Measurements from ENCODE around the gene C14orf93. TPM values are rescaled to one million over a fixed set of nuclear protein-coding genes. Genes with fewer than 3 reads are reported as not detected.

Gene C14orf93
- polyA plus RNA-seq, 6 donors from 2014 or later, result 6.8 to 15.4 (median 11.6) TPM

DNA sequence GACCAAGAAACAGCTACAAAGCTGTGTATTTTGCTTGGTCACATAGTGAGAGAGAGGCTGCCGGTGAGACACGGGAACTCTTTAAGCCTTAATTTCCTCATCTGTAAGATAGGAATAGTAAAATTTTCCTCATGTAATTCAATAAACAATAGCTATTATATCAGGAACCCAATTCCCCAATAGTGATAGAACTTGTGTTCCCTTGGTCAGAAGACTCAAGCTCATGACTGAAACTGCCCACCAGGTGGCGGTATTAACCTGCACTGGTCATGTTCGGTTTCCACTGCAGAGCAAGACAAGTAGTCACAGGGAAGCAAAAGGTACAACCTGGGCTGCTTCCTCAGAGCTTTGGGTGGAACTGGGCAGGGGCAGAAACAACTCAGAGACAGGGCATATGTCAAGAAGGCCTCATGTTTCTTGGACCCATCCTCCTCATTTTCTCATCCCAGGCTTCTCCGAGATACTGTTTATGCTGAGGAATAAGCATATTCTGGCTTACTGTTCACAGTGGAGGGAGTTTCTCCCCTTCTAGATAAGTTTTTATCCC, 23.4 kb downstream of the C14orf93 start:
- Mint-ChIP-seq H3K9me3 (no peaks in the 10 kb centered on the region), H3K27ac (peak overlapping the region in 1 of 6 donors; percentile 70), H3K4me1 (peaks cover 0 to 2% (median 0%) of the 10 kb centered on the region in 3 donors), H3K27me3 (no peaks in the 10 kb centered on the region), H3K4me3 (no peak overlapping the region), H3K36me3 (peaks cover 0 to 3% of the 10 kb centered on the region in 2 donors)
- ATAC-seq (ENCODE audit: low read depth in 2 of 2) (peak; percentile 63 to 76), DNase-seq (peak; percentile 78)

DNA sequence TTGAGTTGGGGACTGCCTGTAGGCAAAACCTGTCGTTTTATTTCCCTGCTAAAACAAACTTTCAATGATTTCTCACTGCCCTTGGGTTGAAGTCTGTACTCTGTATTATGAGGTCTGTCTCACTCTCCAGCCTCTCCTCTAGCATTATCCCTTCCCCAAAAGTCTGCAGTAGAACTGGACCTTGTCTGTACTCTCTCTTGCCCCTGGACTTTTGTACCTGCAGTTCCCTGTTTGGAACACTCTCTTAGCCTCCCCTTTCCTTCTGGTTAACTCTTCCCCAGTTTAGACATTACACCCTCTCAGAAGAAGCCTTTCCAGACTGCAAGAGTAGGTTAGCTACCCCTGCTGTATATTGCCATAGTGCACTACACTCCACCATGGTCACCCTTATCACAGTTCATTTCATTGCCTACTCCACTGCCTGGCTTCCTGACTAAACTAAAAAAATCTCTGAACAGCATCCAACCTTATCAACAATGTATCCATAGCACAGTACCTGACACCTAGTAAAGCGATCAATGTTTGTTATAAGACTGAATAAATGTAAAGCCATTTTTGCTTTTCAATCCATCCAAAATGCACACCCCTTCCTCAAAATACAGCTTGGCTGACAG, 23.9 kb downstream of the C14orf93 start:
- no peaks in the 10 kb centered on the region for H3K9me3 Mint-ChIP-seq
- H3K36me3 Mint-ChIP-seq, result peaks cover 0 to 3% of the 10 kb centered on the region in 2 donors
- H3K27me3 Mint-ChIP-seq, result no peaks in the 10 kb centered on the region
- peak overlapping the region in 1 of 6 donors; percentile 52 for H3K27ac Mint-ChIP-seq
- no peak for ATAC-seq (ENCODE audit: low read depth in 2 of 2)
- H3K4me1 Mint-ChIP-seq, result peaks cover 0 to 2% (median 0%) of the 10 kb centered on the region in 3 donors
- H3K4me3 Mint-ChIP-seq, result no peak overlapping the region
- DNase-seq, result no peak

- ATAC-seq (ENCODE audit: low read depth in 2 of 2) (no peak), DNase-seq (no peak)
- peak overlapping the region in 1 of 6 donors; percentile 28 for H3K27ac Mint-ChIP-seq
- peaks cover 0 to 6% (median under 1%) of the 10 kb centered on the region in 3 donors for H3K4me1 Mint-ChIP-seq
- peaks cover 0 to 2% of the 10 kb centered on the region in 2 donors for H3K36me3 Mint-ChIP-seq
- H3K9me3 Mint-ChIP-seq, result no peaks in the 10 kb centered on the region
- peaks cover under 1 to 3% (median 1%) of the 10 kb centered on the region in 3 donors for H3K27me3 Mint-ChIP-seq
- H3K4me3 Mint-ChIP-seq, result peak overlapping the region in 2 of 8 donors; percentile 4 to 18
These were observed 24.8 kb downstream of the C14orf93 start for GRCh38 chr14:22984959-22985658.

DNA sequence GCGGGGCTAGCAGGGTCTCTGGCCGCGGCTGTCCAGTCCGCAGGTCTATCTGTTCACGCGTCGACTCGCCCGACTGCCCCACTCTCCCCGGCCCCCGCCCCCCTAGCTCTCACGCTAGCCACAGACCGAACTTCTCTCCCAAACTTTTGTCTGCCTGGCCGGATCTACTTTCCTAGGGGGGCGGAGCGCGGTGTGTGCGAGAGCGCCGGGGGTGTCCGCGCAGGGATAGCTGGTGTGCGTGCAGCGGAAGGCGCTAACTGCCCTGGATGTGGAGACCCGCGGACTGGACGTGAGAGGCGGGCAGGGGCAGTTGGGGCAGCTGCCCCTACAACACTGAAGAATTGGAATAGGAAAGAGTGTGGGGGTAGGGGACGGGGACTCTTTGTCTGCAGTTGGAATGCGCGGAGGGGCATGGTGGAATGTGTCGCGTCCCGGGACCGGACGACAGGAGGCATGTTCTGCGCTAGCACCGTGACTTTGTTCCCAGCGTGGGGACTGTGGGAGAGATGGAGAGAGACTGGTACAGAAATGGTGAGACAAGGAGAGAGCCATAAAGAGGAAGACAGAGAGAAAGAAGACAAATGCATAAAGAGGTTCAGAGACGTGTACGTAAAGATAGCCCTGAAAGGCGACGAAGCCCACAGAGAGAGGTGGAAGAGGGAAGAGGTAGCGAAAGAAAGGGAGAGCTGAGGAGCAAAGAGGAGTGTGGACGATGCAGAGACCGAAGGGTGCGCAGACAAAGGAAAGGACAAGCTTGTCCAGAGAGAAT, 27.3 kb downstream of the C14orf93 start, which contains the start of gene AJUBA:
AJUBA (minus strand) TSS at position 75 of the 769 bp plus-strand sequence. CDS start 285 bp downstream, outside the sequence.
- peaks cover 0 to 11% (median 4%) of the 10 kb centered on the region in 3 donors for H3K4me1 Mint-ChIP-seq
- no peaks in the 10 kb centered on the region for H3K9me3 Mint-ChIP-seq
- H3K27me3 Mint-ChIP-seq, result peaks cover 12 to 14% (median 12%) of the 10 kb centered on the region in 3 donors
- ATAC-seq (ENCODE audit: low read depth in 2 of 2) (peak; percentile 57 to 58), DNase-seq (peak; percentile 45)
- no peaks in the 10 kb centered on the region for H3K36me3 Mint-ChIP-seq
- peak within 1 kb of the TSS in 4 of 8 donors; percentile 46 to 86 (median 78) for H3K4me3 Mint-ChIP-seq
- H3K27ac Mint-ChIP-seq, result no peak within 1 kb of the TSS

- Mint-ChIP-seq H3K4me3 (peak overlapping the region in 3 of 8 donors; percentile 46 to 86 (median 72)), H3K9me3 (no peaks in the 10 kb centered on the region), H3K36me3 (no peaks in the 10 kb centered on the region), H3K27me3 (peaks cover 12 to 19% (median 14%) of the 10 kb centered on the region in 3 donors), H3K4me1 (peaks cover 0 to 11% (median 4%) of the 10 kb centered on the region in 3 donors), H3K27ac (no peak overlapping the region)
- no peak for ATAC-seq (ENCODE audit: low read depth in 2 of 2)
- no peak for DNase-seq
These were observed 28.0 kb downstream of the C14orf93 start for GRCh38 chr14:22981876-22982476.

DNA sequence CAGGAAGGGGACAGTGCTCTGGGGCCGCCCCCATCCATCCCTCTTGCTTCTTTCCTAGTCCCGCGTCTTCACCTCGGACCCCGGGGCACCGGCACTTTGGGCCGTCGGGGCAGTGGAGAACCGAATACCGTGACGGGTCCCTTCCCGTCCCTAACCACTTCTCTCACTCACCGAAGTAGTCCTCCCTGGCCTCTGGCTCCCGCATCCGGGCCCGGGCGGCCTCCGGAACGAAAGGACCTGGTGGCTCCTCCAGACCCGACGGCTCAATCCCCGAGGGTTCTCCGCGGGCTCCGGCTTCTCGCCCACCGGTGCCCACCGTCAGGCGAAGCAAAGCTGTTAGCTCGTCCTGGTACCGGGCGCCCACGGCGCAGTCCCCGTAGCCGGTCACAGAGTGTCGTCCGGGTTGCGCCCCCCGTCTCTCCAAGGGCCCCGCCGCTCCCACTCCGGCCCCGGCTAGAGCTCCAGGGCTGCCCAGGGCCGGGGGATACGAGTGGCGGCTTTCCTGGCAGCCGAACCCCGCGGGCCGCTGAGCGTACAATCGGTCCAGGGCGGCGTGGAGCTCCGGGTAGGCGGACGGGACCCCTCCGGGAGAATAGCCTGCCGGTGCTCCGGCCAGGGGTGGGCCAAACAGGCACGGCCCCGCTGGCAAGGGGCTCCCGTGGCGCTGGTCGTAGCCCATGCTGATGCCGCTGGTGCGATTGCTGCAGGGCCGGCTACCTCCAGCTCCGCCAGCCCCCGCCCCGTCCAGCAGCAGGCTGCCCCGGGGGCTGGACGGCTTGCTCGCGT, 28.7 kb downstream of the C14orf93 start:
- no peaks in the 10 kb centered on the region for H3K9me3 Mint-ChIP-seq
- peak; percentile 2 to 8 for ATAC-seq (ENCODE audit: low read depth in 2 of 2)
- H3K36me3 Mint-ChIP-seq, result no peaks in the 10 kb centered on the region
- DNase-seq, result peak; percentile 15
- peak overlapping the region in 6 of 8 donors; percentile 44 to 84 (median 76) for H3K4me3 Mint-ChIP-seq
- H3K27ac Mint-ChIP-seq, result no peak overlapping the region
- H3K4me1 Mint-ChIP-seq, result peaks cover 0 to 11% (median 8%) of the 10 kb centered on the region in 3 donors
- H3K27me3 Mint-ChIP-seq, result peaks cover 14 to 24% (median 17%) of the 10 kb centered on the region in 3 donors

GRCh38 chr14:22980672-22981089, 29.3 kb downstream of the C14orf93 start:
- Mint-ChIP-seq H3K4me3 (peak overlapping the region in 6 of 8 donors; percentile 65 to 86 (median 78)), H3K9me3 (no peaks in the 10 kb centered on the region), H3K27me3 (peaks cover 14 to 24% (median 17%) of the 10 kb centered on the region in 3 donors), H3K27ac (no peak overlapping the region), H3K36me3 (no peaks in the 10 kb centered on the region), H3K4me1 (peaks cover 0 to 11% (median 8%) of the 10 kb centered on the region in 3 donors)
- peak; percentile 8 to 22 for ATAC-seq (ENCODE audit: low read depth in 2 of 2)
- DNase-seq, result no peak

DNA sequence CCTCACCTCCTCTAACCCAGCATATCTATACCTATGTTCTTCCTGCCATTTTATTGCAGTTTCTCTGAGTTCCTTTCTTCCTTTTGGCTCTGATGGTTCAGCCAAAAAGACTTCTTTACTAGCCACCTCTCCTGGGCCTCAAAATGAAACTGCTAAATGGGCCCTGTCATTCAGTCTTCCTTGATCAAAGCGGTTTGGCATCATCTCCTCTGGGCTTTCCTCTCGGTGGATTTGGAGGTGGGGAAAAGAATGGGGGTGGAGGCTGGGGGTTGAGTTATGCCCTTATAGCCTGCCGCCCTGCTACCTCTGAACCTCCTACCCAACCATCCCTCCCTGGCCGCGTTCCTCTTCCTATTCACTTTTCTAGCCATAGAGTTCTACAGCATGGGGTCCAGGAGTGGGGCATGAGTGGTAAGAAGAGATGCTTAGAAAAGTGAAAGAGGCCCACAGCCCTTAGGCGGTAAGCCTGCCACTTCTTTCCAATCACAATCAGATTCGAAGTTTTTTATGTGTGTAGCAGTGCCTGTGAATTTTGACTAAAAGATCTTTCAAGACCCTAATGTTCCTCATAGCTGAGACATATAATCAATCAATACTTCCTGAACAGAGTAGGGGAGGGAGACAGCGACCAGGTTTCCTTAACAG, 30.1 kb downstream of the C14orf93 start:
- H3K4me3 Mint-ChIP-seq, result peak overlapping the region in 6 of 8 donors; percentile 42 to 86 (median 73)
- H3K27me3 Mint-ChIP-seq, result peaks cover 14 to 27% (median 17%) of the 10 kb centered on the region in 3 donors
- DNase-seq (no peak), ATAC-seq (ENCODE audit: low read depth in 2 of 2) (no peak)
- no peaks in the 10 kb centered on the region for H3K36me3 Mint-ChIP-seq
- H3K9me3 Mint-ChIP-seq, result no peaks in the 10 kb centered on the region
- no peak overlapping the region for H3K27ac Mint-ChIP-seq
- peaks cover 0 to 11% (median 8%) of the 10 kb centered on the region in 3 donors for H3K4me1 Mint-ChIP-seq

- no peak overlapping the region for H3K27ac Mint-ChIP-seq
- no peak for DNase-seq
- H3K4me3 Mint-ChIP-seq, result peak overlapping the region in 4 of 8 donors; percentile 9 to 65 (median 15)
- H3K4me1 Mint-ChIP-seq, result peaks cover 0 to 11% (median 8%) of the 10 kb centered on the region in 3 donors
- no peaks in the 10 kb centered on the region for H3K36me3 Mint-ChIP-seq
- peaks cover 14 to 29% (median 23%) of the 10 kb centered on the region in 3 donors for H3K27me3 Mint-ChIP-seq
- H3K9me3 Mint-ChIP-seq, result no peaks in the 10 kb centered on the region
- ATAC-seq (ENCODE audit: low read depth in 2 of 2), result no peak
These were observed 30.8 kb downstream of the C14orf93 start for GRCh38 chr14:22978981-22979671.

DNA sequence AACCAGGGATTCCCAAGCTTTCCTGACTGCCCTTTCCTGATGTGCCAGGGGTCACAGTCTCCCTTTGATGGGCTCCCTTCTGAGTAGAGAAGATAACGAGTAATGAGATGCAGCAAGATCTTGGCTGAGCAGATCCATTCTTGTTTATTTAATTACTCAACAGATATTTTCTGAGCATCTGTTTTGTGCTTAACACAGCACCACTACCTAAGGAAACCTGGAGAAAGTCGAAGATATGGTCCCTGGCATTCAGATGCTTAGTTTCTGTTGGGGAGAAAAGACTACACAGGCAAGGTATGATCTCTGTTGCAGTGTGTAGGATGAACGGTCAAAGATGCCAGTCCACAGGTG, 31.5 kb downstream of the C14orf93 start:
- no peaks in the 10 kb centered on the region for H3K9me3 Mint-ChIP-seq
- H3K4me3 Mint-ChIP-seq, result peak overlapping the region in 2 of 8 donors; percentile 17 to 31
- H3K4me1 Mint-ChIP-seq, result peaks cover 0 to 11% (median 8%) of the 10 kb centered on the region in 3 donors
- no peak overlapping the region for H3K27ac Mint-ChIP-seq
- no peaks in the 10 kb centered on the region for H3K36me3 Mint-ChIP-seq
- H3K27me3 Mint-ChIP-seq, result peaks cover 20 to 29% (median 28%) of the 10 kb centered on the region in 3 donors
- ATAC-seq (ENCODE audit: low read depth in 2 of 2), result no peak
- no peak for DNase-seq

Data from naive B cell (primary cell).